ENCODE results near the gene E2F6. TPM values are rescaled to one million over a fixed set of nuclear protein-coding genes. Genes with fewer than 3 reads are reported as not detected.

E2F6 gene
- total and polyA plus RNA-seq, 4 donors, result 3.5 to 7.7 (median 4.8) TPM

GRCh38 chr2:11414372-11415124 lies 51.4 kb downstream of the E2F6 start:
- WGBS, result 92% methylated on average over 12 of the region's 12 CpGs
- H3K27me3 ChIP-seq (ENCODE audit: control insufficient read depth in 4 of 4, insufficient read depth in 4 of 4, low read length in 3 of 4), result no peaks in the 10 kb centered on the region
- no peak for TF ChIP-seq HNF4G (IDR thresholded peaks at IDR 0.05)
- TF ChIP-seq ATF3 (IDR thresholded peaks at IDR 0.05), result no peak
- TF ChIP-seq CTCF (IDR thresholded peaks at IDR 0.05; ENCODE audit: low read depth, low read length, missing input control), result no peak
- TF ChIP-seq ZBTB33 (IDR thresholded peaks at IDR 0.05), result no peak
- TF ChIP-seq JUND (IDR thresholded peaks at IDR 0.05), result no peak
- TF ChIP-seq FOXA1 (IDR thresholded peaks at IDR 0.05), result no peak
- no peak for TF ChIP-seq RAD21 (IDR thresholded peaks at IDR 0.05)
- TF ChIP-seq HNF4A (conservative IDR thresholded peaks at IDR 0.05), result no peak
- no peak for TF ChIP-seq TAF1 (conservative IDR thresholded peaks at IDR 0.05)
- TF ChIP-seq GABPA (IDR thresholded peaks at IDR 0.05 in 1 of 2, conservative IDR thresholded peaks at IDR 0.05 in 1 of 2), result no peak
- TF ChIP-seq EGR1 (IDR thresholded peaks at IDR 0.05; ENCODE audit: low read depth in 2 of 2), result no peak
- no peak for TF ChIP-seq MAX (IDR thresholded peaks at IDR 0.05)
- no peak for TF ChIP-seq REST (IDR thresholded peaks at IDR 0.05)
- TF ChIP-seq RXRA (IDR thresholded peaks at IDR 0.05), result no peak
- TF ChIP-seq NR2F2 (IDR thresholded peaks at IDR 0.05), result no peak
- no peak for TF ChIP-seq SP1 (IDR thresholded peaks at IDR 0.05)
- no peak for TF ChIP-seq YY1 (IDR thresholded peaks at IDR 0.05)
- no peak for TF ChIP-seq FOXA2 (IDR thresholded peaks at IDR 0.05)
- H3K27ac ChIP-seq (ENCODE audit: low read depth in 1 of 2, low read length in 2 of 2), result no peak overlapping the region
- no peak for DNase-seq (ENCODE audit: low spot score)
- no peaks in the 10 kb centered on the region for H3K36me3 ChIP-seq (ENCODE audit: control insufficient read depth in 4 of 4, insufficient read depth in 3 of 4, low read depth in 1 of 4, low read length in 3 of 4)
- H3K9ac ChIP-seq (ENCODE audit: low read depth in 1 of 2, low read length in 2 of 2), result no peak overlapping the region
- H3K9me3 ChIP-seq (ENCODE audit: control insufficient read depth in 4 of 4, low read length in 3 of 4), result no peaks in the 10 kb centered on the region
- H3K4me1 ChIP-seq (ENCODE audit: control insufficient read depth in 4 of 4, insufficient read depth in 4 of 4, low read length in 3 of 4), result peaks cover 0 to 8% (median 0%) of the 10 kb centered on the region in 4 donors
- H3K4me3 ChIP-seq (ENCODE audit: low read depth in 1 of 3, low read length in 3 of 3), result no peak overlapping the region
